Breast epithelium (tissue), 3 donors: ENCODE results near the gene TRAF7.

Experiments
- POLR2A ChIP-seq: fragments of 450-650 bp; IDR thresholded peaks from one replicate; pipeline ENCODE4 v1.6.1; 2016; ENCODE audit warnings: antibody characterized with exemption, mild to moderate bottlenecking, moderate library complexity
- POLR2AphosphoS5 ChIP-seq, 3 donors: sonication (generic); formaldehyde crosslinking; IDR thresholded peaks; one replicate each; pipeline ENCODE4 v1.6.1; 2017; ENCODE audit warnings: antibody characterized with exemption in 3 of 3
- TF ChIP-seq, protein P1 (sequence below), 3 donors: fragments of 450-650 bp; IDR thresholded peaks; one replicate each; pipeline ENCODE4 v1.5.1; 2016 to 2017; ENCODE audit warnings: antibody characterized with exemption in 3 of 3, mild to moderate bottlenecking in 3 of 3, moderate library complexity in 3 of 3

DNA sequence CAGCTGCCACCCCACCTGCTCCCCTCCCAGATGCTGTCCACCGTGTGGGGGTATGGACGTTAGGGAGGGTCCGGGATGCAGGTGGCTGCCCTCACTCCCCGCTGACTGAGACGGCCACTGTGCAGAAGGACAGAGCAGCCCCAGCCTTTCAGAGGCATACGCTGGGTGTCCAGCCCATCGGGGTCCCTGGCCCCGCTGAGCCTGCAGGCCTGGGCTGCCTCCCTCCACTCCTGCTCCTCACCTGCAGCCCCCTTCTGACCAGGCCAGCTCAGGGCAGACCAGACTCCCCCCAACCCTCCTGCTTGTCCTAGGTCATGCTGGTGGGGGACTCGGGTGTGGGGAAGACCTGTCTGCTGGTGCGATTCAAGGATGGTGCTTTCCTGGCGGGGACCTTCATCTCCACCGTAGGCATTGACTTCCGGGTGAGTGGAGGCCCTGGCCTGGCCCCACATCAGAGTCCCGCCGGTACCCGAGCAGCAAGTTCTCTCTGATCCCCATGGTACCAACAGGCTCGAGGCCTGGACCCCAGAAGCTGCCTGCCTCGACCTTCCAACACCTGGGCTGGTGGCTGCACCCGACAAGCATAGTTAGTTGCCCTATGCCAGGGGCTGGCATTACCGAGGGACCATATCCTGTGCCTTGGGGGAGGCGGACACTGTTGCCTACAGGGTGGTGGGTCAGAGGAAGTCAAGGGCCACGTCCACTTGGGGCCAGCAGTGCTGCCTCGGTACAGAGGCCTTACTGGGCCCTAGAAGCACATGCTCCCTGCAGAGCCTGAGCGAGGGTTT, 5.8 kb upstream of the TRAF7 start:
- TF ChIP-seq, protein P1, sequence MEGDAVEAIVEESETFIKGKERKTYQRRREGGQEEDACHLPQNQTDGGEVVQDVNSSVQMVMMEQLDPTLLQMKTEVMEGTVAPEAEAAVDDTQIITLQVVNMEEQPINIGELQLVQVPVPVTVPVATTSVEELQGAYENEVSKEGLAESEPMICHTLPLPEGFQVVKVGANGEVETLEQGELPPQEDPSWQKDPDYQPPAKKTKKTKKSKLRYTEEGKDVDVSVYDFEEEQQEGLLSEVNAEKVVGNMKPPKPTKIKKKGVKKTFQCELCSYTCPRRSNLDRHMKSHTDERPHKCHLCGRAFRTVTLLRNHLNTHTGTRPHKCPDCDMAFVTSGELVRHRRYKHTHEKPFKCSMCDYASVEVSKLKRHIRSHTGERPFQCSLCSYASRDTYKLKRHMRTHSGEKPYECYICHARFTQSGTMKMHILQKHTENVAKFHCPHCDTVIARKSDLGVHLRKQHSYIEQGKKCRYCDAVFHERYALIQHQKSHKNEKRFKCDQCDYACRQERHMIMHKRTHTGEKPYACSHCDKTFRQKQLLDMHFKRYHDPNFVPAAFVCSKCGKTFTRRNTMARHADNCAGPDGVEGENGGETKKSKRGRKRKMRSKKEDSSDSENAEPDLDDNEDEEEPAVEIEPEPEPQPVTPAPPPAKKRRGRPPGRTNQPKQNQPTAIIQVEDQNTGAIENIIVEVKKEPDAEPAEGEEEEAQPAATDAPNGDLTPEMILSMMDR (IDR thresholded peaks at IDR 0.05), result no peak
- TF ChIP-seq POLR2A, result no peak
- no peak for TF ChIP-seq POLR2AphosphoS5 (IDR thresholded peaks at IDR 0.05)
